SK-N-SH (cell line): ENCODE results near the gene TRMT112. TPM values are rescaled to one million over a fixed set of nuclear protein-coding genes. Genes with fewer than 3 reads are reported as not detected.
A peak's percentile ranks its signal among the peaks of the same experiment; 100 is the strongest.

Experiments
- CTCF ChIA-PET: fragments of 300-600, 350-600 bp; formaldehyde crosslinking; extraction: SDS; loops from one replicate; lab custom pipeline; 2021; lab: Yijun Ruan, JAX
- POLR2A ChIA-PET: fragments of 350-600 bp; sonication (Branson Sonifier 250); formaldehyde crosslinking; extraction: SDS; loops from one replicate; lab custom pipeline; 2020; ENCODE audit warnings: antibody characterized with exemption, inconsistent platforms; lab: Yijun Ruan, JAX
- DNase-seq: peaks from one replicate; pipeline ENCODE4 v3.0.0; 2012
- H2AFZ ChIP-seq: fragments of 200-600 bp; sonication (generic); 2 replicates; pipeline ENCODE4 v1.8.1; 2016; ENCODE audit warnings: antibody characterized with exemption, mild to moderate bottlenecking, low read depth
- H3F3A ChIP-seq: fragments of 200-600 bp; sonication (generic); replicated peaks from 2 replicates; pipeline ENCODE3; 2016; ENCODE audit warnings: antibody characterized with exemption, mild to moderate bottlenecking; ENCODE audit not compliant: insufficient read depth
- H3K27ac ChIP-seq, 2 experiments: fragments of 200-500 bp in 1 of 2; fragments of 200-600 bp in 1 of 2; sonication (Bioruptor generic) in 1 of 2; sonication (generic), shearing (Covaris generic) in 1 of 2; 2 replicates each; pipeline versions ENCODE4 v1.5.1 to v1.6.1; 2014 to 2016; ENCODE audit warnings: low read depth in 2 of 2, inconsistent platforms in 1 of 2, low read length in 1 of 2, mild to moderate bottlenecking in 1 of 2, mixed read lengths in 1 of 2
- H3K27me3 ChIP-seq: fragments of 200-600 bp; sonication (generic), shearing (Covaris generic); 2 replicates; pipeline ENCODE4 v1.6.1; 2016; ENCODE audit warnings: mixed run types; ENCODE audit not compliant: insufficient read depth
- H3K36me3 ChIP-seq, 2 experiments: fragments of 200-500 bp in 1 of 2; fragments of 200-600 bp in 1 of 2; sonication (Bioruptor generic) in 1 of 2; sonication (generic) in 1 of 2; replicated peaks in 1 of 2; 2 replicates each; pipeline versions ENCODE3 to v1.5.1; 2014 to 2016; ENCODE audit warnings: low read length in 1 of 2, mild to moderate bottlenecking in 1 of 2; ENCODE audit not compliant: insufficient read depth in 2 of 2, control insufficient read depth in 1 of 2
- H3K4me1 ChIP-seq, 2 experiments: fragments of 200-500 bp in 1 of 2; fragments of 200-600 bp in 1 of 2; sonication (Bioruptor generic) in 1 of 2; sonication (generic), shearing (Covaris generic) in 1 of 2; 2 replicates each; pipeline versions ENCODE4 v1.5.1 to v1.6.1; 2014 to 2016; ENCODE audit warnings: low read depth in 1 of 2, low read length in 1 of 2, mixed run types in 1 of 2; ENCODE audit not compliant: insufficient read depth in 2 of 2, control insufficient read depth in 1 of 2
- H3K4me2 ChIP-seq: fragments of 200-600 bp; sonication (generic), shearing (Covaris generic); 2 replicates; pipeline ENCODE4 v1.6.1; 2017; ENCODE audit warnings: mixed run types
- H3K4me3 ChIP-seq, 2 experiments: fragments of 200-500 bp in 1 of 2; fragments of 200-600 bp in 1 of 2; sonication (Bioruptor generic) in 1 of 2; sonication (generic), shearing (Covaris generic) in 1 of 2; 2 replicates each; pipeline versions ENCODE4 v1.5.1 to v1.8.1; 2014 to 2016; ENCODE audit warnings: low read depth in 2 of 2, inconsistent platforms in 1 of 2, low read length in 1 of 2, mild to moderate bottlenecking in 1 of 2, mixed read lengths in 1 of 2, moderate library complexity in 1 of 2
- H3K79me2 ChIP-seq: fragments of 200-600 bp; sonication (generic); 2 replicates; pipeline ENCODE4 v1.8.1; 2017; ENCODE audit warnings: mild to moderate bottlenecking; ENCODE audit not compliant: insufficient read depth
- H3K9ac ChIP-seq: fragments of 200-600 bp; sonication (generic); 2 replicates; pipeline ENCODE4 v1.6.1; 2017; ENCODE audit warnings: mixed run types
- H3K9me2 ChIP-seq: fragments of 200-600 bp; sonication (generic); 2 replicates; pipeline ENCODE4 v1.6.1; 2017; ENCODE audit warnings: mixed run types
- H3K9me3 ChIP-seq: fragments of 200-600 bp; sonication (generic); 2 replicates; pipeline ENCODE4 v1.6.1; 2017; ENCODE audit warnings: mixed run types, mild to moderate bottlenecking, moderate library complexity
- H4K20me1 ChIP-seq: fragments of 200-600 bp; sonication (generic); 2 replicates; pipeline ENCODE4 v1.6.1; 2017; ENCODE audit warnings: mild to moderate bottlenecking, mixed run types; ENCODE audit not compliant: insufficient read depth
- CHD2 ChIP-seq: fragments of 150-350 bp; IDR thresholded peaks from 2 replicates; pipeline ENCODE4 v1.6.1; 2018; ENCODE audit warnings: low read length; ENCODE audit not compliant: partially characterized antibody
- FOSL2 ChIP-seq: IDR thresholded peaks from 2 replicates; pipeline ENCODE4 v1.4.0; 2012; ENCODE audit warnings: low read depth, mild to moderate bottlenecking, moderate library complexity, borderline replicate concordance
- FOXM1 ChIP-seq: IDR thresholded peaks from 2 replicates; pipeline ENCODE4 v1.4.0; 2012; ENCODE audit warnings: low read depth, mild to moderate bottlenecking
- GATA2 ChIP-seq: sonication (generic); formaldehyde crosslinking; IDR thresholded peaks from 2 replicates; pipeline ENCODE4 v1.5.0; 2020; ENCODE audit warnings: mild to moderate bottlenecking, missing genetic modification reagents
- JUND ChIP-seq: IDR thresholded peaks from 2 replicates; pipeline ENCODE4 v1.4.0; 2012
- MXI1 ChIP-seq: IDR thresholded peaks from 2 replicates; pipeline ENCODE4 v1.6.1; 2012; ENCODE audit warnings: mild to moderate bottlenecking, low read depth, low read length, improper control_type of control experiment
- NFIC ChIP-seq: IDR thresholded peaks from 2 replicates; pipeline ENCODE4 v1.4.0; 2012; ENCODE audit warnings: borderline replicate concordance
- POLR2AphosphoS5 ChIP-seq: IDR thresholded peaks from 2 replicates; pipeline ENCODE4 v1.6.1; 2012; ENCODE audit warnings: low read depth, low read length
- RAD21 ChIP-seq: IDR thresholded peaks from 2 replicates; pipeline ENCODE4 v1.6.1; 2012; ENCODE audit warnings: mild to moderate bottlenecking, low read length
- TAF1 ChIP-seq: IDR thresholded peaks from 2 replicates; pipeline ENCODE4 v1.6.1; 2012; ENCODE audit warnings: low read depth, mild to moderate bottlenecking, low read length, moderate library complexity, borderline replicate concordance
- TEAD4 ChIP-seq: IDR thresholded peaks from 2 replicates; pipeline ENCODE4 v1.4.0; 2012; ENCODE audit warnings: mild to moderate bottlenecking, borderline replicate concordance; ENCODE audit not compliant: insufficient read depth
- WGBS: methylation state at CpG from one replicate; pipeline ENCODE4 v1.1.6; 2017; ENCODE audit warnings: low lambda C conversion rate; 5-methylcytosine and 5-hydroxymethylcytosine counted together
- polyA plus RNA-seq, 3 experiments: library from polyadenylated mRNA; depleted of rRNA; stranded (reverse); fragments of >200 nt; gene quantifications; 2 replicates each; pipeline ENCODE4 v1.2.3, GENCODE V29; 2012
- TF ChIP-seq, protein P1 (sequence below): fragments of 150-350 bp; IDR thresholded peaks from 2 replicates; pipeline ENCODE4 v1.6.1; 2016; ENCODE audit warnings: mild to moderate bottlenecking, low read depth, low read length
- TF ChIP-seq, protein P2 (sequence below): IDR thresholded peaks from 2 replicates; pipeline ENCODE4 v1.4.0; 2012; ENCODE audit warnings: low read depth, borderline replicate concordance
- TF ChIP-seq, protein P3 (sequence below): IDR thresholded peaks from 2 replicates; pipeline ENCODE4 v1.6.1; 2012; ENCODE audit warnings: mild to moderate bottlenecking, low read depth, low read length, moderate library complexity
- TF ChIP-seq, protein P4 (sequence below): IDR thresholded peaks from 2 replicates; pipeline ENCODE4; 2012
- TF ChIP-seq, protein P5 (sequence below): fragments of 150-350 bp; IDR thresholded peaks from 2 replicates; pipeline ENCODE4 v1.6.1; 2017; ENCODE audit warnings: antibody characterized with exemption, low read length, low read depth, borderline replicate concordance

The TRMT112 gene
- polyA plus RNA-seq, 1 of the 3 experiments (the other 2 are of a cell fraction) = 699 TPM

DNA sequence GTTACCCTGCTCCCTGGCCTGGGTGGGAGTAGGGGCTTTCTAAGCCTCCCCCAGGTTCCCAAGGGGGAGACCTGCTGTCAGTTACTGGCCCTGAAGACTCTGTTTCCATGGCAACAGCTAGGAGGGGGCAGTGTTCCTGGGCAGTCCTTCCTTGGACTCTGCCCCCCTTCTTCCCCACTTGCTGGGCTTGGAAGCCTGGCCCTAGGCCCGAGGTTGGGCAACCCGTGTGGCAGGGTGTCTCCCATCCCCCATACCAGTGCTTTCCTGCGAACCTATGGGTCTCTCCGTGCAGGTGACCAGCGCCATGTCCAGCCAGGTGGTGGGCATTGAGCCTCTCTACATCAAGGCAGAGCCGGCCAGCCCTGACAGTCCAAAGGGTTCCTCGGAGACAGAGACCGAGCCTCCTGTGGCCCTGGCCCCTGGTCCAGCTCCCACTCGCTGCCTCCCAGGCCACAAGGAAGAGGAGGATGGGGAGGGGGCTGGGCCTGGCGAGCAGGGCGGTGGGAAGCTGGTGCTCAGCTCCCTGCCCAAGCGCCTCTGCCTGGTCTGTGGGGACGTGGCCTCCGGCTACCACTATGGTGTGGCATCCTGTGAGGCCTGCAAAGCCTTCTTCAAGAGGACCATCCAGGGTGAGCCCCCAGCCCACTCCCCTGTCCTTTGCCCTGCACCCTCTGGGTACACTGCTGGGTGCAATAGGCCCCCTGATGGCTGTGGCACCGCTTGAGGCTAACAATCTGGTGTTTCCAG is 10.3 kb downstream of the TRMT112 start:
- peak overlapping the region; percentile 65; the same call in 1 of the 2 replicates for H3K9ac ChIP-seq
- no peaks in the 10 kb centered on the region for H3K27me3 ChIP-seq
- H3K4me3 ChIP-seq = peak overlapping the region; percentile 65 to 78
- H3K9me3 ChIP-seq = no peaks in the 10 kb centered on the region
- peaks cover 12% of the 10 kb centered on the region for H3F3A ChIP-seq
- H3K9me2 ChIP-seq = no peaks in the 10 kb centered on the region
- H3K36me3 ChIP-seq = peaks cover 0 to 2% of the 10 kb centered on the region in 2 experiments
- ChIA-PET POLR2A (interaction anchor here (1.6 kb wide), 1 partner anchor 11 kb away, joined by 9 read pairs; the partner anchor contains the start of gene PRDX5), CTCF (interaction anchor here (1.0 to 6.7 kb wide), 3 partner anchors 10 to 24 kb away, joined by 3 to 196 read pairs (median 27); partner anchors contain the start of genes BAD, GPR137, KCNK4 and PRDX5)
- H3K79me2 ChIP-seq = peaks cover 34% of the 10 kb centered on the region; the same call in 1 of the 2 replicates
- H2AFZ ChIP-seq = no peak overlapping the region
- TF ChIP-seq FOSL2 (no peak), MXI1 (no peak), TEAD4 (no peak), POLR2AphosphoS5 (no peak)
- TF ChIP-seq, protein P1, sequence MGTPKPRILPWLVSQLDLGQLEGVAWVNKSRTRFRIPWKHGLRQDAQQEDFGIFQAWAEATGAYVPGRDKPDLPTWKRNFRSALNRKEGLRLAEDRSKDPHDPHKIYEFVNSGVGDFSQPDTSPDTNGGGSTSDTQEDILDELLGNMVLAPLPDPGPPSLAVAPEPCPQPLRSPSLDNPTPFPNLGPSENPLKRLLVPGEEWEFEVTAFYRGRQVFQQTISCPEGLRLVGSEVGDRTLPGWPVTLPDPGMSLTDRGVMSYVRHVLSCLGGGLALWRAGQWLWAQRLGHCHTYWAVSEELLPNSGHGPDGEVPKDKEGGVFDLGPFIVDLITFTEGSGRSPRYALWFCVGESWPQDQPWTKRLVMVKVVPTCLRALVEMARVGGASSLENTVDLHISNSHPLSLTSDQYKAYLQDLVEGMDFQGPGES = no peak
- TF ChIP-seq, protein P2, sequence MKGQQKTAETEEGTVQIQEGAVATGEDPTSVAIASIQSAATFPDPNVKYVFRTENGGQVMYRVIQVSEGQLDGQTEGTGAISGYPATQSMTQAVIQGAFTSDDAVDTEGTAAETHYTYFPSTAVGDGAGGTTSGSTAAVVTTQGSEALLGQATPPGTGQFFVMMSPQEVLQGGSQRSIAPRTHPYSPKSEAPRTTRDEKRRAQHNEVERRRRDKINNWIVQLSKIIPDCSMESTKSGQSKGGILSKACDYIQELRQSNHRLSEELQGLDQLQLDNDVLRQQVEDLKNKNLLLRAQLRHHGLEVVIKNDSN = no peak
- H3K4me2 ChIP-seq = peak overlapping the region; percentile 99
- H4K20me1 ChIP-seq = no peaks in the 10 kb centered on the region
- H3K27ac ChIP-seq = no peak overlapping the region; a peak in 1 of 4 replicates
- WGBS = 70% methylated on average over 9 of the region's 15 CpGs
- DNase-seq = no peak
- H3K4me1 ChIP-seq = peaks cover 5 to 18% of the 10 kb centered on the region in 2 experiments; a peak in 2 of 4 replicates

DNA sequence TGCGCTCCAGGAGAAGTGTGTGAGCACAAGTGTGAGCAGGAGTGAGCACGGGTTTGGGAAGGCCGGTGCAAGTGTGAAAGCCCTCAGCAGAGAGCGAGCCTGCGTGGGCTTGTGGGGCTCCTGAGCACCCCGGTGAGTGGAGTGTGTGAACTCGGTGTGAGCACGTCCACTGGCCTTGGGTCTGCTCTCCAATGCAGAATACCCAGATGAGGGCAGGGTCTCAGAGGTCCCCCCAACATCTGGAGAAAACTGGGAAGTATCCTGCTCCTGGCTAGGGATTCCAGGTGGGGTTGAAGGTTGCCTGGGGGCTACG is 10.8 kb downstream of the TRMT112 start:
- Histone ChIP-seq H2AFZ (peak overlapping the region; percentile 84; the same call in 1 of the 2 replicates), H3K9me2 (no peaks in the 10 kb centered on the region), H3K79me2 (peaks cover 34% of the 10 kb centered on the region; the same call in 1 of the 2 replicates), H3K4me3 (peak overlapping the region; percentile 65 to 78), H3K27ac (peak overlapping the region in 1 of 2 experiments; percentile 62; a peak in 1 of 4 replicates), H3K27me3 (no peaks in the 10 kb centered on the region), H4K20me1 (no peaks in the 10 kb centered on the region), H3K4me1 (peaks cover 5 to 18% of the 10 kb centered on the region in 2 experiments; a peak in 2 of 4 replicates), H3F3A (peaks cover 12% of the 10 kb centered on the region), H3K9me3 (no peaks in the 10 kb centered on the region), H3K4me2 (peak overlapping the region; percentile 99), H3K9ac (peak overlapping the region; percentile 65), H3K36me3 (peaks cover 0 to 2% of the 10 kb centered on the region in 2 experiments)
- ChIA-PET CTCF (interaction anchor here (1.0 to 6.7 kb wide), 3 partner anchors 11 to 24 kb away, joined by 3 to 196 read pairs (median 27); partner anchors contain the start of genes BAD, GPR137, KCNK4 and PRDX5), POLR2A (interaction anchor here (1.6 kb wide), 1 partner anchor 11 kb away, joined by 9 read pairs; the partner anchor contains the start of gene PRDX5)
- 26% methylated on average over 8 of the region's 9 CpGs for WGBS
- DNase-seq = no peak
- TF ChIP-seq, protein P3, sequence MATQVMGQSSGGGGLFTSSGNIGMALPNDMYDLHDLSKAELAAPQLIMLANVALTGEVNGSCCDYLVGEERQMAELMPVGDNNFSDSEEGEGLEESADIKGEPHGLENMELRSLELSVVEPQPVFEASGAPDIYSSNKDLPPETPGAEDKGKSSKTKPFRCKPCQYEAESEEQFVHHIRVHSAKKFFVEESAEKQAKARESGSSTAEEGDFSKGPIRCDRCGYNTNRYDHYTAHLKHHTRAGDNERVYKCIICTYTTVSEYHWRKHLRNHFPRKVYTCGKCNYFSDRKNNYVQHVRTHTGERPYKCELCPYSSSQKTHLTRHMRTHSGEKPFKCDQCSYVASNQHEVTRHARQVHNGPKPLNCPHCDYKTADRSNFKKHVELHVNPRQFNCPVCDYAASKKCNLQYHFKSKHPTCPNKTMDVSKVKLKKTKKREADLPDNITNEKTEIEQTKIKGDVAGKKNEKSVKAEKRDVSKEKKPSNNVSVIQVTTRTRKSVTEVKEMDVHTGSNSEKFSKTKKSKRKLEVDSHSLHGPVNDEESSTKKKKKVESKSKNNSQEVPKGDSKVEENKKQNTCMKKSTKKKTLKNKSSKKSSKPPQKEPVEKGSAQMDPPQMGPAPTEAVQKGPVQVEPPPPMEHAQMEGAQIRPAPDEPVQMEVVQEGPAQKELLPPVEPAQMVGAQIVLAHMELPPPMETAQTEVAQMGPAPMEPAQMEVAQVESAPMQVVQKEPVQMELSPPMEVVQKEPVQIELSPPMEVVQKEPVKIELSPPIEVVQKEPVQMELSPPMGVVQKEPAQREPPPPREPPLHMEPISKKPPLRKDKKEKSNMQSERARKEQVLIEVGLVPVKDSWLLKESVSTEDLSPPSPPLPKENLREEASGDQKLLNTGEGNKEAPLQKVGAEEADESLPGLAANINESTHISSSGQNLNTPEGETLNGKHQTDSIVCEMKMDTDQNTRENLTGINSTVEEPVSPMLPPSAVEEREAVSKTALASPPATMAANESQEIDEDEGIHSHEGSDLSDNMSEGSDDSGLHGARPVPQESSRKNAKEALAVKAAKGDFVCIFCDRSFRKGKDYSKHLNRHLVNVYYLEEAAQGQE = no peak
- no peak for TF ChIP-seq JUND
- TF ChIP-seq FOXM1 = no peak
- TF ChIP-seq, protein P2 = no peak
- TF ChIP-seq, protein P4, sequence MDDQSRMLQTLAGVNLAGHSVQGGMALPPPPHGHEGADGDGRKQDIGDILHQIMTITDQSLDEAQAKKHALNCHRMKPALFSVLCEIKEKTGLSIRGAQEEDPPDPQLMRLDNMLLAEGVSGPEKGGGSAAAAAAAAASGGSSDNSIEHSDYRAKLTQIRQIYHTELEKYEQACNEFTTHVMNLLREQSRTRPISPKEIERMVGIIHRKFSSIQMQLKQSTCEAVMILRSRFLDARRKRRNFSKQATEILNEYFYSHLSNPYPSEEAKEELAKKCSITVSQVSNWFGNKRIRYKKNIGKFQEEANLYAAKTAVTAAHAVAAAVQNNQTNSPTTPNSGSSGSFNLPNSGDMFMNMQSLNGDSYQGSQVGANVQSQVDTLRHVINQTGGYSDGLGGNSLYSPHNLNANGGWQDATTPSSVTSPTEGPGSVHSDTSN = no peak
- no peak for TF ChIP-seq RAD21
- TF ChIP-seq TEAD4 = no peak
- TF ChIP-seq CHD2 = no peak
- no peak for TF ChIP-seq NFIC
- TF ChIP-seq, protein P5, sequence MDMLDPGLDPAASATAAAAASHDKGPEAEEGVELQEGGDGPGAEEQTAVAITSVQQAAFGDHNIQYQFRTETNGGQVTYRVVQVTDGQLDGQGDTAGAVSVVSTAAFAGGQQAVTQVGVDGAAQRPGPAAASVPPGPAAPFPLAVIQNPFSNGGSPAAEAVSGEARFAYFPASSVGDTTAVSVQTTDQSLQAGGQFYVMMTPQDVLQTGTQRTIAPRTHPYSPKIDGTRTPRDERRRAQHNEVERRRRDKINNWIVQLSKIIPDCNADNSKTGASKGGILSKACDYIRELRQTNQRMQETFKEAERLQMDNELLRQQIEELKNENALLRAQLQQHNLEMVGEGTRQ = no peak
- no peak for TF ChIP-seq GATA2 (CRISPR knock-in tag)
- TF ChIP-seq TAF1 = no peak
